Heart right ventricle (tissue), 16 donors: ENCODE results near the gene ZNF286A. TPM values are rescaled to one million over a fixed set of nuclear protein-coding genes. Genes with fewer than 3 reads are reported as not detected.
"Not testable (repeated sequence)": the region's sequence is repeated elsewhere in the genome, so short reads cannot be mapped to it uniquely, and the experiment has no call there.

Experiments
- ATAC-seq, 8 donors: fragments of 200-7000 bp; cut with Tn5 transposase; one replicate each; pipeline ENCODE4 v1.9.1; 2020; ENCODE audit warnings: mild to moderate bottlenecking in 8 of 8, moderate library complexity in 8 of 8, moderate number of reproducible peaks in 1 of 8
- DNase-seq, 2 donors: peaks; one replicate each; pipeline ENCODE4 v3.0.0-alpha.2; 2020
- H3K27ac ChIP-seq, 10 donors: fragments of 200-600 bp; sonication (generic) in 2 of 10; one replicate each; pipeline versions ENCODE4 v1.5.0 to v1.8.0; 2020 to 2022; ENCODE audit warnings: mild to moderate bottlenecking in 3 of 10
- H3K27me3 ChIP-seq, 7 donors: fragments of 200-600 bp; one replicate each; pipeline ENCODE4 v1.8.0; 2021 to 2022; ENCODE audit warnings: mild to moderate bottlenecking in 2 of 7
- H3K36me3 ChIP-seq, 9 donors: fragments of 200-600 bp; sonication (generic) in 1 of 9; one replicate each; pipeline versions ENCODE4 v1.5.0 to v1.8.0; 2020 to 2022; ENCODE audit warnings: mild to moderate bottlenecking in 2 of 9
- H3K4me1 ChIP-seq, 9 donors: fragments of 200-600 bp; sonication (generic) in 1 of 9; one replicate each; pipeline versions ENCODE4 v1.5.0 to v1.8.0; 2020 to 2022; ENCODE audit warnings: mild to moderate bottlenecking in 4 of 9
- H3K4me3 ChIP-seq, 10 donors: fragments of 200-600 bp; sonication (generic) in 2 of 10; one replicate each; pipeline versions ENCODE4 v1.5.0 to v1.8.0; 2020 to 2022; ENCODE audit warnings: mild to moderate bottlenecking in 7 of 10, moderate library complexity in 2 of 10
- H3K9me3 ChIP-seq, 11 donors: fragments of 200-600 bp in 10 of 11; sonication (generic) in 2 of 11; one replicate each; pipeline versions ENCODE4 v1.5.0 to v1.8.0; 2013 to 2022; ENCODE audit warnings: mild to moderate bottlenecking in 2 of 11, control low read depth in 1 of 11, moderate library complexity in 1 of 11
- CTCF ChIP-seq, 9 donors: fragments of 200-600 bp; sonication (generic) in 2 of 9; IDR thresholded peaks; one replicate each; pipeline versions ENCODE4 v1.5.0 to v1.8.0; 2021 to 2022; ENCODE audit warnings: antibody characterized with exemption in 9 of 9, mild to moderate bottlenecking in 5 of 9, moderate library complexity in 1 of 9
- WGBS, 2 donors: extraction: QIAGEN DNeasy Blood & Tissue Kit; methylation state at CpG; one replicate each; pipeline ENCODE4 v1.1.7; 2013; ENCODE audit warnings: inconsistent platforms in 1 of 2; 5-methylcytosine and 5-hydroxymethylcytosine counted together
- intact Hi-C, 10 donors: fragments of 100-400 bp; cut with DNase I; formaldehyde crosslinking; loops; one replicate each; pipeline versions ENCODE4 v1.11.1 to v1.14.2; 2022
- long read RNA-seq, 3 donors: library from polyadenylated mRNA; unstranded; transcript quantifications; one replicate each; pipeline ENCODE4 v2.0.0, GENCODE V29; 2020 to 2021
- polyA plus RNA-seq, 2 donors: library from polyadenylated mRNA; stranded (reverse); fragments of 200-250 nt; gene quantifications; one replicate each; pipeline ENCODE4 v1.2.3, GENCODE V29; 2013
- total RNA-seq, 10 donors: library from RNA; stranded (reverse); fragmentation: NEBNext Ultra II Directional in 3 of 10; extraction: Animal tissue kit (Norgen Biotek cat#: 25700) in 3 of 10; gene quantifications; one replicate each; pipeline versions ENCODE4 v1.2.1 to v1.2.4, GENCODE V29; 2021 to 2023
- donor health status: Arrhythmogenic right ventricular cardiomyopathy.
- donor health status: ischemic (EF 13 %, LVEDD 7.1; RV severe dilation, severe dysfunction).
- donor health status: healthy with polysubstance abuse.
- donor health status: DM: no; HTN: yes; CAD: no.
- donor health status: DM: no; HTN: no; CAD: no.
- donor health status: ischemic (EF 25% LVEDD 6.9; RV normal size, moderate dysfunction).
- donor health status: ischemic (EF 25% LVEDD 5.7; RV mildly dilated, moderate dysfunction).
- donor health status: healthy.
- donor health status: DM: yes; HTN: yes; CAD: no.
- donor health status: Ischemic cardiomyopathy.
- donor health status: ischemic (EF 35%, LVEDD 5.7; RV mildly dilated, moderate dysfunction).
- donor health status: nonischemic (EF 11% LVEDD 7.7; RV severe dilation, severe dysfunction).
- donor health status: DM: yes; HTN: yes; CAD: no.
- donor health status: PGD.
- donor health status: ischemic (EF 29% LVEDD 5.4; RV normal size, mild dysfunction).
- donor health status: nonischemic (EF 23%, LVEDD 6.1; RV moderate dilation, normal function).

The ZNF286A gene
- 10 to 100 TPM in 8 of 10 donors, 1 to 10 TPM in 2; 9.0 to 17.2 (median 12.3) TPM for total RNA-seq
- polyA plus RNA-seq = 10 to 100 TPM in 1 of 2 donors, 1 to 10 TPM in 1; 7.8 to 10.7 TPM
- long read RNA-seq, donor 1, partial matches to known transcripts = 7 of 8 reads
- long read RNA-seq, donor 1, other reads (novel, unspliced or antisense) = 0 of 8 reads
- long read RNA-seq, donor 2, partial matches to known transcripts = 2 of 4 reads
- long read RNA-seq, donor 2, other reads (novel, unspliced or antisense) = 2 of 4 reads
- long read RNA-seq, donor 3, partial matches to known transcripts = 5 of 7 reads
- long read RNA-seq, donor 3, other reads (novel, unspliced or antisense) = 0 of 7 reads

GRCh38 chr17:15699413-15699924 is at the start of gene ZNF286A:
TSS of gene ZNF286A (plus strand) at chr17:15699752. CDS start at chr17:15700330, 578 bp downstream.
- peak; percentile 99 to 100 (median 100) for ATAC-seq
- 0 to 1% methylated on average over 44 of the region's 44 CpGs for WGBS, 2 donors
- H3K9me3 ChIP-seq, H3K4me1 ChIP-seq, H3K36me3 ChIP-seq, intact Hi-C loops, H3K27me3 ChIP-seq: not testable (repeated sequence)
- DNase-seq = peak; percentile 97 to 99
- peak within 1 kb of the TSS in 8 of 10 donors; percentile 27 to 70 (median 43) for H3K27ac ChIP-seq
- H3K4me3 ChIP-seq = peak within 1 kb of the TSS; percentile 22 to 65 (median 58)

DNA sequence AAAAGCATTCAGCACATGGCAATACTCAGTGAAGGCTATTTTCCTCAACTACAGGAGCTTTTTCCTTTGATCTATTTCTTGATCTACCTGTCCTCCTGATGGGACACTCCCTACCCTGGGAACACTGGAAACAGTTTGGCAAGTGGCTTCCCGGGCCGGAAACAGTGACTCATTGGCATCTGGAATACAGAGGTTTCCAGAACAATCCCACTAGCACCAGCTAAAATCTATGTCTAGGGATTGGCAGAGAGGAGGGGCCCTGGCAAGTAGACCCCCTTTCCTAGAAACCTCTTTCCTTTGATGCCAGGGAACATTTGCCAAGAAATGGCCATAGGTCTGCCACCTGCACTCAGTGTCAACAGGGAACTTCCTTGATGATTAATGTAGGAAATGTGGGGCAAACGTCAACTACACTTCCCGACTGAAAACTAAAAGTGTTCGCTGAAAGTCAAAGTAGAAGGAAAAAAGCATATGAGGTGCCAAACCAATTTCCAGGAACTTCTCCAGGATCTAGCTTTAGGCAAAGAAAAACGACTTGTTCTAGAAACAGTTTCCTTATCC is 49.6 kb upstream of the ZNF286A start:
- peak overlapping the region; percentile 81 to 89 (median 87) for H3K27ac ChIP-seq
- peak overlapping the region; percentile 38 to 76 (median 66) for H3K4me3 ChIP-seq
- WGBS, 2 donors = 26 to 42% methylated on average over 6 of the region's 6 CpGs
- intact Hi-C loops = no loop called here
- no peak for TF ChIP-seq CTCF (IDR thresholded peaks at IDR 0.05)
- H3K4me1 ChIP-seq = peaks cover 0 to 64% (median 51%) of the 10 kb centered on the region in 9 donors
- ATAC-seq = no peak
- no peaks in the 10 kb centered on the region for H3K27me3 ChIP-seq
- H3K9me3 ChIP-seq = no peaks in the 10 kb centered on the region
- H3K36me3 ChIP-seq = no peaks in the 10 kb centered on the region
- DNase-seq = peak in 1 of 2 donors; percentile 50

DNA sequence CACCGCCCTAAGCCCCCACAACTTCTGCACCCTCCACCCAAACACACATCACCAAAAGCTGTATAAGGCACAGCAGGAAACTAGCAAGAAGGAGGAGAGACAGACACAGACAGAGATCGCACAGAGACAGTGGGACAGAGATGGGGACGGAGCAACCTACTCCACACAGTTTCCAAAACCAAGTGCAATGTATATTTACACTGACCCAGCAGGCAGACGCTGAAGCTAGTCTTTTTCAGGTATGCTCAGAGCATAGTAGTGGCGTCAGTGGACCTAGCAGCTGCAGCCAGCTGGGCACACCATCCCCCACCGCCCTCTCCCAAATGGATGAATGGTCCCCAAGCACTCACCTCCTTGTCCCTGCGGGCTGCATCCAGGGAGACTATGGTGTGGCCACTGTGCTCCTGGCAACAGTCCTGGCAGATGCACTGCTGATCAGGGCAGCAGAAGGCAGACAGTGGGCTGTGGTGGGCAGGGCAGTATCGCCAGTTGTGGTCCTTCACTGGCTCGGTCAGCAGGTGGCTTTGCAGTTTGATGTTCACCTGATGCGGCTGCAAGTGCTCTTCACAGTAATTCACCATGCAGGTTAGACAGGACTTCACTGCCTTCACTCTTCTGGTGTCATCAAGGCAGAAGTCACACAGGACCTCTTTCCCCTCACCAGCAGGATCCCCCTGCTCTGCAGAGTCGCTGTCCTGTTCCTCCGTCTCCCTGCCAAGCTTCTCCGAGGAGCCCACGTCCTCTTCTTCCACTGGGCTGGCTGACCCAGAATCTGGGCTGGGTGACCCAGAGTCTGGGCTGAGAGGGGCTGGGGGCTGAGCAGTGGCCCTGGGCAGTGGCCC is 48.6 kb upstream of the ZNF286A start:
- WGBS, 2 donors = 19 to 33% methylated on average over 14 of the region's 14 CpGs
- peak in 1 of 9 donors; percentile 6 for TF ChIP-seq CTCF (IDR thresholded peaks at IDR 0.05)
- H3K27ac ChIP-seq = peak overlapping the region; percentile 81 to 89 (median 87)
- H3K9me3 ChIP-seq = no peaks in the 10 kb centered on the region
- ATAC-seq = peak in 5 of 8 donors; percentile 3 to 19 (median 8)
- peak overlapping the region; percentile 38 to 76 (median 66) for H3K4me3 ChIP-seq
- intact Hi-C loops = no loop called here
- peaks cover 0 to 54% (median 41%) of the 10 kb centered on the region in 9 donors for H3K4me1 ChIP-seq
- no peaks in the 10 kb centered on the region for H3K27me3 ChIP-seq
- DNase-seq = peak in 1 of 2 donors; percentile 14
- no peaks in the 10 kb centered on the region for H3K36me3 ChIP-seq

- 1% methylated on average over 8 of the region's 8 CpGs for WGBS, 2 donors
- DNase-seq (peak; percentile 95), ATAC-seq (peak; percentile 95 to 98 (median 97))
- Histone ChIP-seq H3K4me3 (peak overlapping the region; percentile 38 to 76 (median 66)), H3K27ac (peak overlapping the region; percentile 81 to 89 (median 87)), H3K36me3 (no peaks in the 10 kb centered on the region), H3K27me3 (no peaks in the 10 kb centered on the region), H3K9me3 (no peaks in the 10 kb centered on the region), H3K4me1 (peaks cover 0 to 53% (median 40%) of the 10 kb centered on the region in 9 donors)
- intact Hi-C loops = loop anchor here in 1 of 10 donors (1.0 kb wide), 1 partner anchor 9 kb away; no protein-coding TSS in a partner anchor
- peak in 2 of 9 donors; percentile 18 to 69 for TF ChIP-seq CTCF (IDR thresholded peaks at IDR 0.05)
Measured at GRCh38 chr17:15651583-15652110, 47.9 kb upstream of the ZNF286A start.
